ENCODE results near the gene CACNA1D.

Gene CACNA1D

DNA sequence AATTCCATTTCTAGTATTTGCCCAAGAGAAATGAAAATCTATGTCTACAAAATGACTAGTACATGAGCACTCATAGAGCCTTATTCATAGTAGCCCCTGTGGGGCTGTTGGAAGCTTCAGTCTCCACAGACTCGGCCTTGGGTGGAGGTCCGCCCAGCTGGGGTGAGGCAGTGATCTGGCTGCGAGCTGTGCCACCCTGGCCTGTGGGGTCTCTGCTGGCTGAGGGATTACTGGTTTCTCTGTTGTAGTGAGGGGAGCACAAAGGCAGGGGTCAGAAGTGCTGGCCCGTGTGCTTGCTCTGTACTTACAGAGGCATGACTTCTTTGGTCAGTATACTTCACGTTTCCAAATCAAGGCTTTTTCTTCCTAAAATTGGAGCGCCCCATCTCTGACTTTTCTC is 193.7 kb downstream of the CACNA1D start:
- DNase-seq (ENCODE audit: low read depth in 1 of 2, low spot score in 1 of 2): no peak

DNA sequence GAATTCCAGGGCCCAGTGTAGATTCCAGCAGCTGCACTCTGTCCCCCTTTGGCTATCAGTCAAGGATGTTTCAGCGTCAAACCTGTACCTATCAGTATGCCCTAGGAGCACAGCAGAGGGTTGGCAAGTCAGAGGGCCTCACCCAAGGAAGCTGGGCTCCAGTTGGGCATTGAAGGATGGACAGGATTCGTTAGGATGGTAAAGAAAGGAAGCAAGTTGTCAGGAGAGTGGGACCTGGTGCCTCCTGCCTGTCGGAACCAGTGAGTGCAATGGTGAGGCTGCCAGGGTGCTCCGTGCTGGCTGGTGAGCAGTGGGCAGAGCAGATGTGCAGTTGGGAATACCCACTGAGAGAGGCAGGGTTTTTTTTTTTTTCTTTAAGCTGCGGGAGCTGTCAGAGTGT is 194.6 kb downstream of the CACNA1D start:
- no peak for DNase-seq (ENCODE audit: low read depth in 1 of 2, low spot score in 1 of 2)

DNA sequence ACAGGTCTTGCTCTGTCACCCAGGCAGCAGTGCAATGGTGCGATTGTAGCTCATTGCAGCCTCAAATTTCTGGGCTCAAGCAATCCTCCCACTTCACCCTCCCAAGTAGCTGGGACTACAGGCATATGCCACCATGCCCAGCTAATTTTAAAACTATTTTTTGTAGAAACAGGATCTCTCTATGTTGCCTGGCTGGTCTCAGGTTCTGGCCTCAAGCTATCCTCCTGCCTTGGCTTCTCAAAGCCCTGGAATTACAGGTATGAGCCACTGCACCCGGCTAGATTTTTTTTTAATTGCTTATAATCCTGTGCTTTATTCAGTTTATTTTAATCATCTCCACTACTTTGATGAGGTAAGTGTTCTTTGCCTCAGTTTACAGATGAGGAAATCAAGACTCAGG is 195.3 kb downstream of the CACNA1D start:
- DNase-seq (ENCODE audit: low read depth in 1 of 2, low spot score in 1 of 2): no peak

DNA sequence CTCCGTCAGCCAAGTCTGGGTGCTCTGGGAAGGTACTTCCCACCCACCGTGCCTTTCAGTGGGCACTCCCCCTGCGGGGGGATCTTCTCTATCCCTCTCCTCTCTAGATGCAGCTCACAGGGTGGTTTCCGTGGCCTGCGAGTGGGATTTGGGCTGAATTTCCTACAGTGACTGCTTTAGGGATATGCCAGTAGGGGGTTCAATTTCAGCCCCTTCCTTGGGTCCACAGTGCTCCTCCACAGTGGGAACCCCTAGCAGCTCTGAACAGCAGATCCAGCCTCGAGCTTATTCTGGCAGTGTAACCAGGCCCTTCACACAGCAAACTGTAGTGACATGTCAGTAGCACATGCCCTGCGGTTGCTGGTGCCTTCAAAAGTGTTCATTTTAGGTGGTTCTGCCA is 196.1 kb downstream of the CACNA1D start:
- no peak for DNase-seq (ENCODE audit: low read depth in 1 of 2, low spot score in 1 of 2)

DNA sequence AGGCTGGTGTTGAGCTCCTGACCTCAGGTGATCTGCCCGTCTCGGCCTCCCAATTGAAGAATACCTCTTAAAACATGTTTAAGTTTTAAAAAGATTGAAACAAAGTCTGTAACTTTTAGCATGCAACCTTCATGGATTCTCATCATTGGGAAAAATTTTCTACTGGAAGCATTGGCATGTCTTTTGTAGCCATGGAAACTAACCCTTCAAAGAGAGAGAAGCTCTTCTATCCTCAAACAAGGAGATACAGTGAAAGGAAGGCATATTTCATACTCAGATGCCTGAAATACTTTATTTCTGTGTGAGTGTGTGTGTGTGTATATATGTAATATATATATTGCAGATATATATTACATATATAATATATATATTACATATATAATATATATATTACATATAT is 196.9 kb downstream of the CACNA1D start:
- no peak for DNase-seq (ENCODE audit: low read depth in 1 of 2, low spot score in 1 of 2)

DNA sequence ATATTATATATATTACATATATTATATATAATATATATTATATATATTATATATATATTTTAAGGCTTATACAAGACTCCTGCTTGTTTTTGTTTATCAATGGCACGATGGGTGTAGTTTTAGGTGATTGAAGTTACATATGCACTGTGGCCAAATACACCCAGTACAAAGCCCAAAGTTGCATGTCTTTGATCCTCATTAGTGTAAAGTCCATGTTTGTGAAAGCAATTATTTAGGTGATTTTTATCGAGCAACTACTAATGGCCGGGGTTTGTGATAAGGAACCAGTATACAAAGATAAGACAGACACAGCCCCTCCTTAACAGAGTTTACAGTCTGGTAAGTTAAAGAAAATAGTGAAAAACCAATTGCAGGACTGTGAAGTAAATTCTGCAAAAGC is 197.5 kb downstream of the CACNA1D start:
- DNase-seq (ENCODE audit: low read depth in 1 of 2, low spot score in 1 of 2): no peak

DNA sequence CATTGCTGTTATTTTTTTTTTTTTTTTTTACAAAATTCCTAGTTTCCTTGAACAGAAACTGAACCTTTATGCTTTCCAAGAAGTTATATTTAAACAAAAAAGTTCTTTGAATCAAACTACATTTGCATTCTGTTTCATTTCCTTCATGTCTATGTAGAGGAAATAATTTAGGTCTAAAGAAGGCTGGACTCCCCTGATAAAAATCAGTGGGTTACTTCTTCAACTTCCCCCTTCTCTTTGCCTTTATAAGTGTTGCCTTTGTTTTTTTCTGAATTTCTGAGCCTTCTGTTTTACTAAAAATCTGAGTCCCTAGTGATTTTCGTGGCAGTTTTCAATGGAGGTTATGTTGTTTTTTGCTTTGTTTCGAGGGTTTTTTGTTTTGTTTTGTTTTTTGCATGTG is 199.0 kb downstream of the CACNA1D start:
- no peak for DNase-seq (ENCODE audit: low read depth in 1 of 2, low spot score in 1 of 2)

DNA sequence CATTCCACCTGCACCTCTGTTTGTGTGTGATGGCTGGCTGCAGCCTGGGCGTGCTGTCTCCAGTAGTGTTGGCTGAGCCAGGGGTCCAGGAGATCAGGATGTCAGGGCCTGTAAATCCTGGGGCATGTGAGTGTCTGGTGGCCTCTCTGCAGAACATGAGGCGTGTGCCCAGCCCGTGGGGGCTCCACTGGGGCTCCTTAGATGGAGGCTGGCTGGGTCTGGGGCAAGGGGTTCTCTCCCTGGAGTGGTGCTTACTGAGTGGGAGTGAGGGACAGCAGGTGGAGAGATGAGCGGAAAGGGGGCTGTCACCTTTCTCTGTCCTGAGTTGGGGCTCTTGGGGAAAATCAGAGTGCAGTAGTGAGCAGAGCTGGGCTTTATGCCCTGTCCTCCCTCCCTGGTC is 199.6 kb downstream of the CACNA1D start:
- no peak for DNase-seq (ENCODE audit: low read depth in 1 of 2, low spot score in 1 of 2)

DNA sequence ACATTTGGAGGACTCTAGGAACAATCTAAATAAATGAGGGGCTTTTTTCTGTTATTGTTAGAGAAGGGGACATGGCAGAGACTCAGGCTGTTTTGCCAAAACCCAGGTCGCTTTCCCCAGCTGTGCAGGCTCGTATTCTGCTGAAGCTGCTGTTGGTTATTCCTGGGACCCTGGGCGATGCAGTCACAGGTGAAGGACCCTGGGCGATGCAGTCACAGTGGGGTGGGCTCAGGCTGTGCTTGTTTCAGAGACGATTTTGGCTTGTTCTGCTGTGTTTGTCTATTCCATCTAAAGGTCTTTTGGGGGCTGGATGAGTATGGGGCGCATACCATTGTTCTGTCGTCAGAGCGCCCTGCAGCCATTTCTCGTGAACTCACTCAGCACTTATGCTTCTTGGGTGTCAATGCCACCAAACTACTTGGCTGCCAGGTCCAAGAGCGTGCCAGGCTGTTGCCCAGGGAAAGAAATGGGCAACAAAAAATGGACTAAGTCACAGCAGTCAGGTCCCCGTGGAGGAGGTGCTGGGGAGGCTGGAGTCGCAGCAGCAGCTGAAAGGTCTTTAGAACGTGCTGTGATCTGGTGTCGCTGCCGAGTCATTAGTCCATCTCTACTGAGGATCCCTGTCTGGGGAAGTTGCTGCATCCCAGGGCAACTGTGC is 200.4 kb downstream of the CACNA1D start:
- no peak for DNase-seq (ENCODE audit: low read depth in 1 of 2, low spot score in 1 of 2)

DNA sequence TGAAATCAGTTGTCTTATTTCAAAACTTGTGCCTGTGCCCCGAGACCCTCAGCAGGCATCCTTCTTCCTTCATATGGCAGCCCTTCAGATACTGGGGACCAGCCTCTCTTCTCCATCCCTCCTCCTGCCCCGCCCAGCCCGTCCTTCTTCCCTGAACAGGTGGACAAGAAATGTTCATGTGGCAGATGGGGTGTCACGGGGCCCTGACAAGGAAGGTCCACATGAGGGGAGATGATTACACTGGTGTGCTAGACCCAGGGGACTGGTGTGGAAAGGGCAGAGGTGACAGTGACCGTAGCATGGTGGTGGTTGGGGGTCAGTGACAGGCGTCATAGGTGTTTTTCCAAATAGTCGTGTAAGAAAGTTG is 200.9 kb downstream of the CACNA1D start:
- DNase-seq (ENCODE audit: low read depth in 1 of 2, low spot score in 1 of 2): no peak

DNA sequence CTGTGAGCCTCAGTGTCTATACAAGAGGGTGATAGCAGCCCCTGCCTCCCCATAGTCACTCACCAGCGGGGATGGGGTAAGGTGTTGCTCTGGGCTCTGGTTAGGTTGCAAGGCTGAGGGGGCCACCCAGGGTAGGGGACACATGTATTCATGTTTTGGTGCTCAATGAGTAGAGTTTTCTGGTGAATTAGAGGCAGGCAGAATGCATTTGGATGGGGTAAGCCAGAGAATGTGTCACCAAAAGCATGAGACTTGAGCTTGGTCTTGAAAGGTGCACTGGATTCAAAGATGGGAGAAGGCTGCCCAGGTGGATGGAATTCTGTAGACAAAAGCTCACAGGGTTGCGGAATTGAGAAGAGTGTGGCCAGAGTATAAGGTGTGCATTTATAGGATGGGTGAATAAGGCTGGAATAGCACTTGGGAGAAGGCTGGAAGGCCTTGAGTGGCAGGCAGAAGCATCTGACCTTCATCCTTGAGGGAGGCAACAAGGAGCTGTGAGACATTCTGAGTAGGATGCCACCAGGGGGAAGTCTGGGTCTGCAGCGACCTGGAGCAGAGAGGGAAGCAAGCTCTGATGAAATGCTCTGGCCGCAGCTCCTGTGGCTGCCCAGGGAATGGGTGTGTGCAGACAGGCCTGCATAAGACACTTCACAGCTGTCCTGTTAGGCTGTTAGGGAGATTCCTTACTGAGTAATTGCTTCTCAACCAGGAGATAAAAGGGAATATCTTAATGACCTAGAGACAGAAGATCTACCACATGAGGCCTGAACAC is 202.2 kb downstream of the CACNA1D start:
- no peak for DNase-seq (ENCODE audit: low read depth in 1 of 2, low spot score in 1 of 2)

DNA sequence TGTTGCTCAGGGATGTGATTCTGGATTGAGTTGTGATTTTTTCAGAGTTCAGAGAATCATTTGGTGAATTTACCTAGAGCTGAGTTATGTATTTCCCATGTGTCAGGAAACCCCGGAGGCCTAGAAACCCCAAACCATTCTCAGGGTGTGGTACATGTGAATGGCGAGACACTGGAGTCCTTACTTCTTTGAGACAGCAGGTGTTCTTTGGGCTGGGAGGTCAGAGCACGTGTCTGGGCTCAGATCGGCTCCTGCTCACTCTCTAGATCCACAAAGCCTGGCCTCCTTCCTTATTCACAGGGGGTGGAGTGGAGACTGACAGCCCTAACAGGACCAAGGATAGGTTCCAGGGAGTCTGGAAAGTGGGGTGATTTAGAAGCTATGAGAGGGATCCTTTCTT is 206.0 kb downstream of the CACNA1D start:
- no peak for DNase-seq (ENCODE audit: low read depth in 1 of 2, low spot score in 1 of 2)

DNA sequence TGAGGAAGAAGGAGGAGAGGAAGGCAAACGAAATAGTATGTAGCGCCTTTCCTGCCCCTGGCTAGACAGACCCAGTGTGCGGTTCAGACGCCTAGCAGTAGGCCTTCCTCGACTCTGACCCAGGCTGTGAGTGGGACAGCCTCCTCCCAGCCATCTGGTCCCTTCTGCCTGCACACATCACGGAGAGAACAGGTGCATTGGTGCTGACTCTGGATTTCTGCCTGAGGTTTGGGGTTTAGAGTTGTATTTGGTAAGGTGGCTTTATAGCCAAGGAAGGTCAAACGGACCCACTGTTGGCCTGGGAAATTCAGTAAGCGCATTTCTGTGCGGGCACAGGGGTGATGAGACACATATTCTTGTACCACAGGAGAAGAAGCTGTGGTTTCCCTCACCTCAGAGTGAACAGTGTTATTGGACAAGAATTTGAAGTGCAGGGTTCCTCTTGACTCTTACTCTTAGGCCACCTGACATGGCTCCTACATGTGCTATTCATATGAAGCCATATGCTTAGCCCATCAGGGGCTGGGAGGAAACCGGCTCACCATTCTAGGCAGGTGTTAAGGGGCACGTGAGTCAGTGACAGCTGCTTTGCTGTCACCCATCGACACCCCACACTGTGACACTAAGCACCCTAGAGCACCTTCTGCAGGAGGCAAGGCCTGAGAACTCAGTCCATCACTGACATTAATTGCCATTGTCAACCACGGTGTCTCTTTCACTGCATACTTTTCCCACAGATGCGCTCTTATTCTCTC is 208.5 kb downstream of the CACNA1D start:
- DNase-seq (ENCODE audit: low read depth in 1 of 2, low spot score in 1 of 2): no peak

DNA sequence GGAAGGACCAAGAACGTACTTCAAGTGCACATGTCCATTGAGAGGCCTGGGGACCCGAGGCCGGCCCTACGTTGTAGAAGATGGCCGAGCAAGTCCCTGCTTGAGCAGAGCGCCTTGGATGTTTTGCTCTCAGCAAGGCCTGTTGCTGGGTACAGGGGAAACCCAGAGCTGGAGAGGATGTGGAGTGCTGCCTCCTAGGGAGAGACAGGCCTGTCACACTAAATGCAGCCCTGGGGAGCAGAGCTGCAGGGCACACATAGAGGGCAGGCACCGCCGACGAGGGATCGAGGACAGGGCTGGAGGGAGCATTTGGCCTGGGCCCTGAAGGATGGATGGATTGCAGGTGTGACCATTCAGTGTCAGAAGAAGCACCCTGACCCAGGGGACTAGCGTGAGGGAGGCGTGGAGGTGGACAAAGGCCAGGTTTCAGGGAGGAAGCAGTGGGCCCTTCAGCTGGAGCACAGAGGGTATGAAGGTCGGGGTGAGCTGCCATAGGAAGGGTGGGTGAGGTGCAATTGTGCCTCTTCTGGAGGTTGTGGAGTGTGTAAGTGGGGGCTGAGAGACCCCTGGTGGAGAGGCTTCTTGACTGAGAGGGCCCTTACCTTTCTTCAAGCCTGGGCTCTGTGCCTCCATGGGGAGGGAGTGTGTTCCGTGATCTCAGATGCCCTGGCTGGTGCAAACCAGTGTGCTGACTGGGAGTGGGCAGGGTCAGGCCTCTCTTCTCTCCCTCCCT is 209.4 kb downstream of the CACNA1D start:
- no peak for DNase-seq (ENCODE audit: low read depth in 1 of 2, low spot score in 1 of 2)

DNA sequence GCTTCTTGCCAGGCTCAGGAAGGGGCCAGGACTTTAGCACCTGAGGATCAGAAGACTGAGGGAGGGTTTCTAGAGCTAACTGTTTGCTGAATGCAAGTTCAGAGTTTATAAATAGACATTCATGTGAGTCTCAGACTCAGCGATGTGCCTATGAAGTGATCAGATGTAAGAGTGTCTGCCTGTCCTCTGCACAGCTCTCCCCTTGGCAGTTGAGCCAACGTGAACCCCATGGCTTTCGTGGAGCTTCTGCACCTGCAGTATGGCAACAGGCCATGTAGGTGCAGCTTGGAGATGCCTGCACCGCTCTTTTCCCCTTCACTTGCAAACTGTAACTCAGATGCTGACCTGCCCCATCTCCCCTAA is 209.9 kb downstream of the CACNA1D start:
- no peak for DNase-seq (ENCODE audit: low read depth in 1 of 2, low spot score in 1 of 2)

DNA sequence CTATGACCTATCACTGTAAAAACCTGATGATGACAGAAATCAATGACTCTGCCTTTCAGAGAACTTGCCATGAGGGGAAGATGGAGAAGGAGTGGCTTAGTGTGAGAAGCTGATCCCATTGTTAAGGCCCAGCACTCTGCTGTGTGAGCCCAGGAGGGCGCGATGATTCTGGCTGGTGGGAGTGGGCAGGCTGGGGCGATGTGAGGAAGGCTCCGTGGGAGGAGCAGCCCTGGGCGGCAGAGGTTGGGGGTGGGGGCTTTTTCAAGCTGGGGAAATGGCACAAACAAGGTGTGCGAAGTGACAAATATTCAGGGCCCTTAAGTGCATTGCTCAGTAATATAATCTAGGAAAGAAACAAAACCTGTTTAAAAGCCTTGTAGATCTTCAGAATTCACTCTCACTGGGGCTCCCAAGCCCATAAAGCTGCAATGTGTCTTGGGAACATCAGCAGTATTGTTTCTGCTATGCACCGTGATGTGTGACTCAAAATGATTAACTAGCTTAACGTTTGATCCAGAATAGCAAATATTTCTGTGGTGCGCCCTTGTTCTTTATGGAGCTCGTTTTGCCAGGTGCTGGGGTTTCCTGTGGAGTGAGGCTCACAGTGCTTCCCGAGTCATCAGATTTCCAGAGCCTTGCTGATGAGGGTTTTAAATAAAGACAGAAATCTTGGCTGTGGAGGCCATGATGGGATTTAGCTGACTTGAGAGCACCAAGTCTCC is 210.8 kb downstream of the CACNA1D start:
- no peak for DNase-seq (ENCODE audit: low read depth in 1 of 2, low spot score in 1 of 2)

DNA sequence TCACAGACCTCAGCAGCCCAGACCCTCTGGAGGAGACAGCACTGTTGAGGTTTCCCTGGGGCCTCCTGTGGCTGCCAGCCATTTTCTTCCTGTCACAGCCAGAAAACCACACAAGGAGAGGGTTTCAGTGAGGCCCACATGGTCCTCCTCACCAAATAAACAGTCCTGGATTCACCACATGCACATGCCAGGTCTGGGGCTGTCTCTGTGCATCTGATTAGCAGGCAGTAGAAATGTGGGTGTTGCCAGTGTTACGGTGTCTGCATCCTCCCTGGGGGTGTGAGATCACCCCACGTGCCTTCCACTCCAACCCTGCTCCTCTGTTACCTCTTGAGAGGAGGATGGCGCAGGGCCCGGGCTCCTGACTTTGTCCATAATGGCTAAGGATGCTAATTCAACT is 211.4 kb downstream of the CACNA1D start:
- no peak for DNase-seq (ENCODE audit: low read depth in 1 of 2, low spot score in 1 of 2)

DNA sequence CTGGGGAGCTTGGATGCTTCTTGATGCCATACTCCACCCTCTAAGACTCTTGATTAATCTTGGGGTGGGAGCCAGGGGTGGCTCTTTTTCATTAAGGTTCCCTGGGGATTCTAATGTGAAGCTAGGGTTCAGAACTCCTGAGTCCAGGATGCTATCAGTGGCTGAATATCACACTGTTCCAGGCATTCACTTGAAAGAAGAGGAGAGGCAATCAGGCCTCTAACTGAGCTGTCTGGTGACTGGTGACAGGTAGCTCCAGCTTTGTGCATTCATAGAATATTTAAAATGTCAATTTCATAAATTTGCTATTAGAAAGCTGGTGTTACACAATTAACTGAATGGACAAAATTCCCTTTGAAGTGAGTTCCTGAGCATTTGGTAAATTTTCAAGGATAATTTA is 212.8 kb downstream of the CACNA1D start:
- no peak for DNase-seq (ENCODE audit: low read depth in 1 of 2, low spot score in 1 of 2)

DNA sequence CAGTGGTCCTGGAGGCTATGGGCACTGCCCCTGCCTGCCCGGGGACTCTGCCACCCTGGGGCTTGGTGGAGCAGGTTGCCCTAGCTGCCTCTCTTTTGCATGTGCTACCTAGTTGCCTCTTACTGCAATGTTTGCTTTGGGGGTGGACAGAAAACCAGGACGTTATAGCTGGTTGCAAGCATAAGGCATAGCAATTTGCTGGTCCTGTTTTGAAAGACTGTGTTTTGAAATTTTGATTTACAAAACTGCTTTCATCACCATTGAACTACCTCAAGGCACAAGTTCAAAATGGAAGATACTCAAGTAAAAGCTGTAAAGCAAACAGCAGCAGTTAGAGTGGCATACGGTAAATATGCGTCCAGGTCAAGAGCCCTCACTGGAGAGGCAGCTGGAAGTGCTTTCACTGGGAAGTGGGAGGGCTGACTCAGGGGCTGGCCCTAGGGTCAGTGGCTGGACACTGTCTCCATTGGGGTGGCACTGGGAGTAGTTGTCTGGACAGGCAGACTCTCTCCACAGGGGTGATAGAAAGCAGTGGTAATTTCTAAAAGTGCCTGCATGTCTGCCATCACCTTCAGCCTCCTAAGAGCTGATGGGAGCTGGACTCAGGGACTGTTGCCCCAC is 213.7 kb downstream of the CACNA1D start:
- no peak for DNase-seq (ENCODE audit: low read depth in 1 of 2, low spot score in 1 of 2)

DNA sequence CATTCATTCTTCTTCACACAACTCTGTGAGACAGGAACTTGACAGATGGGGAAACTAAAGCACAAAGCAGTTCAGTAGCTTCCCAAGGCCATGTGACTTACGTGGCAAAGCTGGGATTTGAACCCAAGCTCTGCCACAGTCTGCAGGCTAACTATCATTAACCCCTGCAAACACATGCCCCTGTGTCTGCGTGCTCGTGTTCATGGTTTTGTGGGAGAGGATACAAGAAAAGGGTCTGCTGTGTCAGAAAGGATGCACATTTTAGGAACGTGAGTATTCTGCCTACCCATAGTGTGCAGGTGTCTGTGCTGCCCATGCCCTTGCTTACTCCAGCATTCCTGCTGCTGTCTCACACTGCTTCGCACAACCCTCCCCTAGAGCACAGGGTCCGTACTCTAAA is 214.8 kb downstream of the CACNA1D start:
- DNase-seq (ENCODE audit: low read depth in 1 of 2, low spot score in 1 of 2): no peak
